Panc1 (cell line): ENCODE results near the gene RNU5D-1.

Source experiments
- CTCF ChIP-seq: fragments of 450-650 bp; IDR thresholded peaks from 2 replicates; pipeline ENCODE4 v1.5.1; 2017; ENCODE audit warnings: mild to moderate bottlenecking
- POLR2AphosphoS5 ChIP-seq: IDR thresholded peaks from 2 replicates; pipeline ENCODE4 v1.6.1; 2012; ENCODE audit warnings: mild to moderate bottlenecking, low read depth, low read length, moderate library complexity
- REST ChIP-seq, 2 experiments: IDR thresholded peaks; 2 replicates each; pipeline ENCODE4 v1.6.1; 2011 to 2012; ENCODE audit warnings: low read depth in 2 of 2, control low read depth in 1 of 2, low read length in 1 of 2, mild to moderate bottlenecking in 1 of 2, moderate library complexity in 1 of 2; ENCODE audit not compliant: insufficient read depth in 1 of 2
- SIN3A ChIP-seq: IDR thresholded peaks from 2 replicates; pipeline ENCODE4 v1.6.1; 2012; ENCODE audit warnings: low read depth, mild to moderate bottlenecking, low read length, moderate library complexity, borderline replicate concordance; ENCODE audit not compliant: insufficient read depth
- TCF7L2 ChIP-seq: IDR thresholded peaks from 2 replicates; pipeline ENCODE4 v1.6.1; 2011; ENCODE audit warnings: mild to moderate bottlenecking, low read depth, low read length, inconsistent platforms

GRCh38 chr1:44719318-44719717 is 11.7 kb downstream of the RNU5D-1 start:
- TF ChIP-seq SIN3A (no peak), CTCF (no peak), POLR2AphosphoS5 (no peak), REST (IDR thresholded peaks at IDR 0.05; ENCODE audit: insufficient read depth in 1 of 2, low read depth in 2 of 2, low read length in 1 of 2) (no peak), TCF7L2 (no peak)
